Loucy (cell line): Measurements from ENCODE around the gene CDCA4.

Source experiments
- H2AFZ ChIP-seq: fragments of 200-600 bp; sonication (generic); 2 replicates; pipeline ENCODE4 v1.6.0; 2016; ENCODE audit warnings: antibody characterized with exemption, mild to moderate bottlenecking, low read length, moderate library complexity
- H3F3A ChIP-seq: fragments of 200-600 bp; 2 replicates; pipeline ENCODE4 v1.6.0; 2016; ENCODE audit warnings: antibody characterized with exemption, low read depth, mild to moderate bottlenecking
- H3K27me3 ChIP-seq: fragments of 200-600 bp; sonication (generic); 2 replicates; pipeline ENCODE4 v1.6.1; 2014; ENCODE audit warnings: low read length, mild to moderate bottlenecking; ENCODE audit not compliant: insufficient read depth, poor library complexity, severe bottlenecking
- H3K36me3 ChIP-seq: fragments of 200-600 bp; sonication (generic); 2 replicates; pipeline ENCODE4 v1.6.1; 2016; ENCODE audit warnings: low read length; ENCODE audit not compliant: insufficient read depth
- H3K4me1 ChIP-seq: fragments of 200-600 bp; sonication (generic); 2 replicates; pipeline ENCODE4 v1.5.1; 2014; ENCODE audit warnings: low read length, mild to moderate bottlenecking; ENCODE audit not compliant: insufficient read depth, poor library complexity, severe bottlenecking
- H3K4me2 ChIP-seq: fragments of 200-600 bp; sonication (generic); 2 replicates; pipeline ENCODE4 v1.6.0; 2014; ENCODE audit warnings: antibody characterized with exemption, low read length, low read depth, mild to moderate bottlenecking; ENCODE audit not compliant: poor library complexity, severe bottlenecking
- H3K4me3 ChIP-seq: fragments of 200-600 bp; sonication (generic); 2 replicates; pipeline ENCODE4 v1.5.1; 2014; ENCODE audit warnings: low read length, mild to moderate bottlenecking, mixed read lengths; ENCODE audit not compliant: poor library complexity, severe bottlenecking
- H3K79me2 ChIP-seq: fragments of 200-600 bp; sonication (generic); 2 replicates; pipeline ENCODE4 v1.6.1; 2014; ENCODE audit warnings: low read length; ENCODE audit not compliant: insufficient read depth
- H3K9ac ChIP-seq: fragments of 200-600 bp; sonication (generic); 2 replicates; pipeline ENCODE4 v1.6.0; 2014; ENCODE audit warnings: mild to moderate bottlenecking, low read depth, low read length, moderate library complexity; ENCODE audit not compliant: poor library complexity, severe bottlenecking
- H3K9me2 ChIP-seq: fragments of 200-600 bp; sonication (generic); replicated peaks from 2 replicates; pipeline ENCODE4 v1.6.1; 2016; ENCODE audit warnings: low read depth, low read length, mixed read lengths
- H3K9me3 ChIP-seq: fragments of 200-600 bp; sonication (generic); 2 replicates; pipeline ENCODE4 v1.6.1; 2014; ENCODE audit warnings: mild to moderate bottlenecking, antibody characterized with exemption, low read length, low read depth; ENCODE audit not compliant: insufficient read depth
- H4K20me1 ChIP-seq: fragments of 200-600 bp; sonication (generic); 2 replicates; pipeline ENCODE4 v1.6.0; 2014; ENCODE audit warnings: antibody characterized with exemption, low read length, mild to moderate bottlenecking; ENCODE audit not compliant: insufficient read depth, poor library complexity, severe bottlenecking
- EZH2phosphoT487 ChIP-seq: fragments of 200-600 bp; IDR thresholded peaks from 2 replicates; pipeline ENCODE4 v1.6.1; 2018; ENCODE audit warnings: antibody characterized with exemption, mild to moderate bottlenecking, moderate library complexity, borderline replicate concordance
- TF ChIP-seq, protein P1 (sequence below): fragments of 200-600 bp; sonication (generic); conservative IDR thresholded peaks from 2 replicates; pipeline ENCODE4 v1.5.1; 2014; ENCODE audit warnings: mild to moderate bottlenecking, antibody characterized with exemption, low read length

CDCA4 gene

DNA sequence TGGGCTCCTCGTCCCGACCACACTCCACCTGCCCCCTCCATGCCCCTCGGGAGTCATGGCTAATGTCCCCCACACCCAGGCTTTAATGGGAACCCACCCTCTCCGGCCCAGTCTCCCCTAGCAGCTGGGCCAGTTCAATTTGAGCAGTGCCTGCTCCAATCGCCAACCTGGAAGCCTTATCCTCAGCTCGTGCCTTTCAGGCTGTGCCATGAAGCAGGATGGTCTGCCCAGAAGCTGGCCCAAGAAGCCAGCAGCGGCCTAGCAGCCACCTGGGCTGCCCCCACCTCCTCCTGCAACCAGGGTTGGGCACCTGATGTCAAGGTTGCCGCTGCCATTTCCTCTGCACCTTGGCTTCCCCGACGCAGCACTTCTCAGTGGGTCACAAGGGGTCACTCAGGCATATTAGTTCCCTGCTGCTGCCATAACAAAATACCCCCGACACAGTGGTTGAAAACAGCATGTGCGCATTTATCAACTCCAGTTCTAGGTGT, 37.6 kb downstream of the CDCA4 start:
- H3K79me2 ChIP-seq: no peaks in the 10 kb centered on the region
- H3K36me3 ChIP-seq: no peaks in the 10 kb centered on the region
- no peaks in the 10 kb centered on the region for H3F3A ChIP-seq
- no peak for TF ChIP-seq EZH2phosphoT487
- no peaks in the 10 kb centered on the region for H3K27me3 ChIP-seq
- no peak overlapping the region for H3K4me2 ChIP-seq
- no peaks in the 10 kb centered on the region for H3K9me2 ChIP-seq
- H3K9me3 ChIP-seq: no peaks in the 10 kb centered on the region
- H3K4me1 ChIP-seq: no peaks in the 10 kb centered on the region
- H2AFZ ChIP-seq: no peak overlapping the region
- no peaks in the 10 kb centered on the region for H4K20me1 ChIP-seq
- H3K9ac ChIP-seq: no peak overlapping the region
- H3K4me3 ChIP-seq: no peak overlapping the region

DNA sequence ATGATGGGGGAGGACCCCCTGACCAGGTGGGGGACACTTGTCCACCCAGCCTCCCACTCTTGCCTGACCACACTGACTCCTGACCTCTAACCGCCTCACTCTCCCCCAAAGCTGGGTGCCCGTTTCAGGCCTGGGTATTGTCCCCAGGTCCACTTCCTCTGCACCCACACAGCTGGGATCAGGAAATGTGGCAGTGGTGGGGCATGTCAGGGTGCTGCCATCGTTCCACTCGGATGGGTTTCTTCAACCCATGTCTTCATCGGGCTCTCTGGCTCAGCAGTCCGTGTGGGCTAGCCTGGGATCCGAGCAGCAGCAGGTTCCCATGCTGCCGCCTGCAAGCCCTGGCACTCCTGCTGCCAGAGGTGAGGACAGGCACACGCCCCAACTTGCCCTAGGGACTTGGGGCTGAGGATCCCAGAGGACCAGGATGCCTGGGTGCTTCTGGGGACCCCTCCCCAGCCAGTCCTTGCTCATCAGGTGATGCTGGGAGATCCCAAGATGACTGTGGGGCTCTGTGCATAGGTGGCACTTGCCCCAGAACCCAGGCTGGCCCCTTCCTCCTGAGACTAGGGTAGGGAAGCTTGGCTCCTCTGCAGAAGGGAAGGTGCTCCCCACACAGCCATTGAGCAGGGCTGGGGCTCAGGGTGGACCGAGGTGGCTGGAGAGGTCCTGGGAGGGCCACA, 38.2 kb downstream of the CDCA4 start:
- Histone ChIP-seq H3K9ac (no peak overlapping the region), H3K9me2 (no peaks in the 10 kb centered on the region), H3K9me3 (no peaks in the 10 kb centered on the region), H3F3A (no peaks in the 10 kb centered on the region), H3K4me2 (no peak overlapping the region), H3K4me3 (no peak overlapping the region), H3K36me3 (no peaks in the 10 kb centered on the region), H4K20me1 (no peaks in the 10 kb centered on the region), H3K27me3 (no peaks in the 10 kb centered on the region), H2AFZ (no peak overlapping the region), H3K79me2 (no peaks in the 10 kb centered on the region), H3K4me1 (no peaks in the 10 kb centered on the region)
- no peak for TF ChIP-seq EZH2phosphoT487
- TF ChIP-seq, protein P1, sequence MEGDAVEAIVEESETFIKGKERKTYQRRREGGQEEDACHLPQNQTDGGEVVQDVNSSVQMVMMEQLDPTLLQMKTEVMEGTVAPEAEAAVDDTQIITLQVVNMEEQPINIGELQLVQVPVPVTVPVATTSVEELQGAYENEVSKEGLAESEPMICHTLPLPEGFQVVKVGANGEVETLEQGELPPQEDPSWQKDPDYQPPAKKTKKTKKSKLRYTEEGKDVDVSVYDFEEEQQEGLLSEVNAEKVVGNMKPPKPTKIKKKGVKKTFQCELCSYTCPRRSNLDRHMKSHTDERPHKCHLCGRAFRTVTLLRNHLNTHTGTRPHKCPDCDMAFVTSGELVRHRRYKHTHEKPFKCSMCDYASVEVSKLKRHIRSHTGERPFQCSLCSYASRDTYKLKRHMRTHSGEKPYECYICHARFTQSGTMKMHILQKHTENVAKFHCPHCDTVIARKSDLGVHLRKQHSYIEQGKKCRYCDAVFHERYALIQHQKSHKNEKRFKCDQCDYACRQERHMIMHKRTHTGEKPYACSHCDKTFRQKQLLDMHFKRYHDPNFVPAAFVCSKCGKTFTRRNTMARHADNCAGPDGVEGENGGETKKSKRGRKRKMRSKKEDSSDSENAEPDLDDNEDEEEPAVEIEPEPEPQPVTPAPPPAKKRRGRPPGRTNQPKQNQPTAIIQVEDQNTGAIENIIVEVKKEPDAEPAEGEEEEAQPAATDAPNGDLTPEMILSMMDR: no peak

DNA sequence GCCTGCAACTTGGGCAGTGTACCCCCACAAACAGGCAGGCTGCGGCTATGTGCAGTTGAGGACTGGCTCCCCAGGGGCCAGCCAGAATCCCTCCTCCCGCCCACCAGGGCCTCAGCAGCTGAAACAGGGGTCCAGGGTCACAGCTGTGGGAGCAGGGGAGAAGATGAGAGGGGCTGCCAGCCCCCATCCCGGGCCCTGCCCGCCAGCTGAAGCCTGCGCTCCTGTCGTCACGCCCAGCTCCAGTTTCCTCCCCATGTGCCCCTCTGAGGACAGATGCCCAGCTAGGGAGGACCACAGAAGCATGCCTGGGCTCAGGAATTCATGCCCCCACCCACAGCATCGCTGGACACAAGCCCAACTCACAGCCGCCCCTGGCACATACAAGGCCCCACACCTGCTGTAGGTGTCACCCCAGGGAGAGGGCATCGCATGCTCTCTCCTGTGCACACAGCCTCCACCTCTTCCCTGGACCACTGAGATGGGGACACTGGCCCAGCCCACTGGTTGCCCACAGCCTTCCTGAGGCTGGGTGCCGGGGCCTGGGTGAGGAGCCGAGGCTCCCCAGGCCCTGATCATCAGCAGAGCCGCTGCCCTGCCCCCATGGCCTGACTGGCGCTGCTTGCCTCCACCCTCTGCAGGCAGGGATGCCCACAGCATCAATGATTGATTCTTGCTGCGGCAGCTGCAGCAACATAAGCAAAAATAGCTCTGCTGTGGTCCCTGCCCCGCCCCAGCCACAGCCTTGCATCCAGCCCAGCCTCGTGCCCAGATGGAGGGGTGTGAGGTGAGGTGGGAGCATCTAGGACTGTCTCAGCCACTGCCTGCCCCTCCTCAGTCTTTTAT, 39.0 kb downstream of the CDCA4 start:
- Histone ChIP-seq H4K20me1 (no peaks in the 10 kb centered on the region), H3K79me2 (no peaks in the 10 kb centered on the region), H3K36me3 (no peaks in the 10 kb centered on the region), H3K4me2 (no peak overlapping the region), H3K9me2 (no peaks in the 10 kb centered on the region), H3K4me1 (no peaks in the 10 kb centered on the region), H3F3A (no peaks in the 10 kb centered on the region), H2AFZ (no peak overlapping the region), H3K9ac (no peak overlapping the region), H3K4me3 (no peak overlapping the region), H3K9me3 (no peaks in the 10 kb centered on the region), H3K27me3 (no peaks in the 10 kb centered on the region)
- TF ChIP-seq, protein P1: no peak
- no peak for TF ChIP-seq EZH2phosphoT487
